Measurements from ENCODE around the gene PRKCH.
"Not testable (repeated sequence)": the region's sequence is repeated elsewhere in the genome, so short reads cannot be mapped to it uniquely, and the experiment has no call there.

The PRKCH gene

GRCh38 chr14:61518403-61518802, 197.0 kb downstream of the PRKCH start:
- no peak for DNase-seq

DNA sequence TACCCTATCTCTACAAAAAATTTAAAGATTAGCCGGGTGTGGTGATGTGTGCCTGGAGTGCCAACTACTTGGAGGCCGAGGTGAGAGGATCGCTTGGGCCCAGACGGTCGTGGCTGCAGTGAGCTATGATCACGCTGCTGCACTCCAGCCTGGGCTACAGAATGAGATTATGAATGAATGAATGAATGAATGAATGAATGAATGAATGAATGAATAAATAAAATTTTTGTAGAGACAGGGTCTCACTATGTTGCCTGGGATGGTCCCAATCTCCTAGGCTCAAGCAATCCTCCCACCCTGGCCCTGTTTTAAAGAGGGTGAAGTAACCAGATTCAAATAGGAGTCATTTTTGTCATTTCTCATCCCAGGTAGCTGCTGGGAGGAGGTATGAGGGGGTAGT, 197.7 kb downstream of the PRKCH start:
- DNase-seq: no peak

DNA sequence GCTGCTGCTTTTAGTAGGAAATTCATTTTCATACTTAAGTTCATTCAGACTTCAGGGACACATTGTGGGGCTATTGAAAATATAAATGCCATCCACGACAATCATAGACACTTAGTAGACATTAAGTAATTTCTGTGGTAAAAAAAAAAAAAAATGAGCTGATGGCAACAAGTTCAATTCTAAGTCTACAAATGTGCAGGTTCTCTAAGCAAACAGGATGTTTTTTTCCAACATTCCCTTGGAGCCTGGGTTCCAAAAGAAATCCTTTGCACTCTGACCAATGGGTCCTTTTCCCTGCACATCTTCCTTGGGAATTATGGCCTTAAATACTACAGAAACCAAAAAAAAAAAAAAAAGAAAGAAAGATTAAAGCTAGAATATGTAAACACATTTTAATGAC, 198.4 kb downstream of the PRKCH start:
- DNase-seq: no peak

DNA sequence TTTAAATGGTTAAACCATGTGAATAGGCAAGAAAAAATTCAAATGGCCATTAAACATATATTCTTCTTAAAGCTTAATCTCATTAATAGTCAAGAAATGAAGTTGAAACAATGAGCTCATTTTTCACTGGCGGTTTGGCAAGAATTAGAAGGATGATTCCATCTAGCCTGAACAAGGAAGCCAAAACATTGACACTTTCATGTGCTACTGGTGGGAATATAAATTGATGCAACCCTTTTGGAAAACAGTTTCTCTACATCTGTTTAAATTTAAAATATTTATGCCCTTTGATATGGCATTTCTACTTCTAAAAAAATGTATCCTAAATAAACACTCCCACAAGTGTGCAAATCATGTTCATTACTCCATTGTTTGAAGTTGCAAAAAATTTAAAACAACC, 199.2 kb downstream of the PRKCH start:
- DNase-seq: no peak

GRCh38 chr14:61521773-61522172, 200.4 kb downstream of the PRKCH start:
- DNase-seq: no peak

GRCh38 chr14:61523751-61524150, 202.4 kb downstream of the PRKCH start:
- DNase-seq: no peak

GRCh38 chr14:61524211-61524806, 202.9 kb downstream of the PRKCH start:
- no peak for DNase-seq

DNA sequence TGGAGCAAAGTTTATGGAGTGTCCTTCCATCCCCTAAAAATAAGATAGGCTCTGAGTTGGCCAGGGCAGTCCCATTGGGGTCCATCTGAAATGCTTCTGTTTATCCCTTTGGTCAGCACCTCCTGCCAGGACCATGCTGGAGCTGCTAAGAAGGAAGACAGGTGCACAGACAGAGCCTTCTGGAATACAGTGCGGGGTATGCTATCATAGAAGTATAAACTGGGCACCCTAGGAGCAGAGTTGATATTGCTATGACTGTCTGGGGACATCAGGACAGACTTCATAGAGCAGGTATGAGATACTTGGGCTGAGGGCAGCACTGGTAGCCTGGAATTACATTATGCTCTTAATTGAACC, 203.5 kb downstream of the PRKCH start:
- DNase-seq: no peak

GRCh38 chr14:61525293-61526011, 204.1 kb downstream of the PRKCH start:
- no peak for DNase-seq

DNA sequence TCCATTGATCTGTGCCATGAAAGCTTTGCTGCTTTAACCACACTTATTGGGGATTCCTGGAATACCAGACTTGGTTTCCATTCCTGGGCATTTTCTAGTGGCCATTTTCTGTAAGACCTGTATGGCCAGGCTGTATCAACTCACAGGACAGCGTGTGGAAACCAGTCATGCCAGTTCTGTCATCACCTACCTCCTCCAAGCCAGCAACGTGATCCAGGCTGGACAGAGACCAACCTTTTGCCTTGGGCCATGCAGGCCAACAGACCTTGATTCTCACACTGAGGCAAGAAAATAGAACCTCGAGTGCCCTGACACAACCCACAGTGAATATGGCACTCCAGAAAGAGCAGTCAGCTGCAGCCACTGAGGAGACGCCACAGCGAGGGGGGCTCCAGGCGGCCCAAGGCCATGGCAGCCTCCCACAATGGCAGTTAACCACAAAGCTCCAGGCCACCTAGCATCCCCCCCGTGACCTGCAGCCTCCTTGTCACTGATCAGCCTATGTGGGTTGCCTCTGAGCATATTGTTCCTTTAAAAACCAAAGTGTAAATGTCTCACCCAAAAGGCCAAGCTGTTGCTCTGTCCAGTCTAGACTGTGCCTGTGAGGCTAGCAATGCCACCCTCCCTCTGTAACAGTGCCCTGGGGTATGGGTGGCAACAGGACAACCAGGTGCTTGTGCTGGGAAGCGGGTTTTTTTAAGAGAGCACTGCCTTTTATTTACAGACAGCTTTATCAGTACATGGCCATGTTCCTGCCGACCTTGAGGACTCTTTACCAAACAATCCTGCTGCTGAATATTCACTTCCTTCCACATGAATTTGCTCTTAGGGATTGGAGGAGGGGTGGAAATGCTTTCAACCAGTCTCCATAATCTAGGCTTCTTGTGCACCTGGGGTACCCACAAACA, 205.3 kb downstream of the PRKCH start:
- no peak for DNase-seq

DNA sequence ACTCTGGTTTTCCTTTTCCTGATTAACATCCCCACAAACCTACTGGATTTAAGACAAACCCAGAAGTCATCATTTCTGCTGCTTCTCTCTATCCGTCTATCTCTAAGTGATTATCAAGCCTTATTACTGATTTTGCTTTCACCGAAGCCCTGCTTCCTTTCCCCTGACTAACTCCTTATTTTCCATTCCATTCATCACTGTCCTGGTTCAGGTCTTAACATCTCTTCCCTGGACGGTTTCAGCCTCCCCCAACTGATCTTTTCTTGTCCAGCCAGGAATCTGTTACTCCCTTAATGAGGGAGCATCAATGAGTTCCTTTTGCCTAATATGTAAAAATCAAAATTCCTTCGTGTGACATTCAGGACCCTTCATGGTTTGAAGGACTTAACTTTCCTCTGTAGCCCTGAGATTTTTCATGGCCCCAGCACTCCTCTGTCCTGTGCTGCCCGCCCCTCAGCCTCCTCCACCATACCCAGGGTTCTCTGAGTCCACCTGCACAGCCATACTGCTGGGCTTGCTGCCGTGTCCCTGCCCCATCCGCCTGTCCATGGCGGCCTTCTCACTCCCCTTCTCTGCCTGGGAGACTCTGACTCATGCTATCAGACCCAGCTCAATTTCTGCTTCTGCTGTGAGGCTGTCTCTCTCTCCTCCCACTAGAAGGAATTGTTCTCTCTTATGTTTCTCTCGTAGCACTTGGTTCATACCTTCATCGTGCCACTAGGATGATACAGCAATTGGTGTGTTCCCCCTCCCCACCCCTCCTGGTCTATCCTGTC, 206.1 kb downstream of the PRKCH start:
- no peak for DNase-seq

DNA sequence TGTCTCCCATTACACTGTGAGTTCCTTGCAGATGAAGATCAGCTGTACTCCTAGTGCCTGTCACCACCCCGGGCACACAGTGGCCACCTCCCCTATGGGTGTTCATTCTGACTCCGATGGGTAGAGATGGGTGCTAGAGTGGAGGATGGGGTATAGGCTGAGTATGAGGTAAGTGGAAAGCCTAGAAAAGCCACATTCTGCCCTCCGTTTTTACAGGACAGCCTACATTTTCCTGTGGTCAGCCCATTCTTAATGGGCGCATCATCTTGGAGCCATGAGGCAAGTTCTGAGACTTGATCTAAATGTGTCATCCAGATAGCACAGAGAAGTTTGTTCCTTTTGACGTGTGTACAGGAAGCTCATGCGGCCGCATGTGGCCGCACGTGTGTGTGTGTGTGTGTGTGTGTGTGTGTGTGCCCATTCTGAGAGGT, 207.2 kb downstream of the PRKCH start:
- no peak for DNase-seq

GRCh38 chr14:61529360-61529759, 208.0 kb downstream of the PRKCH start:
- DNase-seq: not testable (repeated sequence)

DNA sequence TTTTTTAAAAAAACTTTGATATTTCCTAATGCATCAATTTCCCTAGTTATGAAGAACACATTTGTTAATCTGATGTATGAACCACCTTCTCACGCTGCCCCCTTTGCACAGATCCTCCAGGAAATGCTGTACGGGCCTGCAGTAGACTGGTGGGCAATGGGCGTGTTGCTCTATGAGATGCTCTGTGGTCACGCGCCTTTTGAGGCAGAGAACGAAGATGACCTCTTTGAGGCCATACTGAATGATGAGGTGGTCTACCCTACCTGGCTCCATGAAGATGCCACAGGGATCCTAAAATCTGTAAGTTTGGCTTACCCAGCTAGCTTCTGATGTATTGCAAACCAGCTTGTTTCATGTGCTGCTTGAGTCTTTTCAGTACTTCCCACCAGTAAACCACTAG, 208.9 kb downstream of the PRKCH start:
- DNase-seq: no peak

DNA sequence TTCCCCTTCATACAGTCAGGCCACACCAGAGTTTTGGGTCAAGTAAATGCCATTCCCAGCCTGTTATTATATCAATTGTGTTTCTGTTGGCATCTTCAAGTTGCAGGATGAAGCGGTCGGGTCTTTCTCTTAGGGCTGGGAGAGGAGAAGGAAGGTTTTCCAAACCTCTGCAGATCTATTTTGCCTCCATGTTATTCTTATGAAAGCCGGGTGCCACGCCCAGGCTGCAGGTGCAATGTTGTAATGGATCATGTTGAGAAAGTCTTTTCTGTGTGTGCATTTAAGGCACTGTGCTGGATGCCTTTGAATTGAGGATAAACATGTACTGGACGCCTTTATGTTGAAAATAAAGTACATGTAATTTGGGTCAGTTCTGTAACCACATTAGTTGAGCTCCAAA, 209.5 kb downstream of the PRKCH start:
- DNase-seq: no peak

DNA sequence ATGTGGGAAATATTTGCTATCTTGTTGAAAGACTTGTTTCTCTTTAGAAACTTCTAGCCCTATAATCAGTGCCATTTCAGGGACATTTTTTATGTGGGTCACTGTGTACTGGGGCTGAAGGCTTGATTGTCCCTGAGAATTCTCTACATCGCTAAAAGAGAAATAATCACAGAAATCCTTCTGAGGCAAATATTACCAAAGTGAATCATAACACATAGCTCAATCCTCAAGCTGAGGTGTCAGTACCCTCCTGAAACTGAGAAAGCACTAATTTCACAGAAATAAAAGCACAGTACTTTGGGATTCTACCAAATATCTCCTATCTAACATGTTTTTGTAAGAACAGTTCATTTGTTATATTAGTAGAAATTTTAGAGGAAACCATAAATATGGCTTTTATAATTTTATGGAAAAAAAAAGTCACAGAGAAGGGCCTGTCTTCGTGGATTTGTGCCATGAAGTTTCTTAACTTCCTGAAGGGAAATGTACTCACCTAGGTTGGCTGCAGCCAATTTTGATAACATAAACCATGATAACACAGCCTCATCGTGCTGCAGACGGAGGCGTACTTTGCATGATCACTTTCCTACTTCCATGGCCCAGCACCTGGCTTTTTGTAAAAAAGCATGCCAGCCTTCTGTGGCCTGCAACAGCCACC, 210.2 kb downstream of the PRKCH start:
- no peak for DNase-seq

DNA sequence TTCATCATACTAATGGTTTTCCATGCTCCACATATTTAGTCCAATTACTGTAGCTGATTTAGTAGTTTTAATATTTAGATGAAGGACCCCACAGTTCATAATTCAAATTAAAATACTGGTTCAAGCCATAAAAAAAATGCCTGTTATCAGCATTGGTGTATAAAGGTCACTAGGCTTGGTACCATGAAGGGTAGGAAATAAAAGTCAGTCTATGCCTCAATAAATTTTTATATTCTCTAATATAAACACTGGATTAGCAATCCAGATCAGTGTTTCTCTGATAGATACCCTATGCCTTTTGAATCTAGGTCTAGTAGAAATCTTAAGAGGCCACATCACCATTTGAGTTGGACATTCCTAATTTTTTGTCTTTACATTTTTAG, 210.7 kb downstream of the PRKCH start:
- no peak for DNase-seq

GRCh38 chr14:61532763-61533162, 211.4 kb downstream of the PRKCH start:
- DNase-seq: no peak

GRCh38 chr14:61533513-61534255, 212.3 kb downstream of the PRKCH start:
- no peak for DNase-seq

- no peak for DNase-seq
Measured at GRCh38 chr14:61535032-61535431, 213.7 kb downstream of the PRKCH start.

DNA sequence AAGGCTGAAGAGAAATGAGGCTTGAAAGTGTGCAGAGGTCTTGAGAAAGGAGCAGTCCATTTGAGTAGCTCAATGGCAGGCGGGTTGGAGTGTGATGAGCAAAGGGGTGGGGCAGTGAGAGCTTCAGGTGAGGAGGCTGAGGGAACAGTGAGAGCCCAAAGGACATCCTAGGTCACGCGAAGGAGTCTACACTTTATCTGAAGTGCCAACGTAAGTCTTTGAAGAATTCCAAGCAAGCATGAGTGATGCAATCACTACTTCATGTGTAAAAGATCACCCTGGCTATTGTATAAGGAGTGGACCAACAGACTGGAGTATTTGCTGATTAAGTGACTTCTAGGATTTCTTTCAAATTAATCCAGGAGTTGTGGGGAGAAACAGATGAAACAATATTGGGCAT, 214.1 kb downstream of the PRKCH start:
- no peak for DNase-seq
